Smooth muscle cell (in vitro differentiated cells): ENCODE measurements around the gene FETUB. TPM values are rescaled to one million over a fixed set of nuclear protein-coding genes. Genes with fewer than 3 reads are reported as not detected.

Experiments used
- DNase-seq: peaks from one replicate; lab custom pipeline; 2025; ENCODE audit not compliant: unreplicated experiment; lab: John Stamatoyannopoulos, UW
- H2AFZ ChIP-seq: fragments of 200-600 bp; sonication (generic); 2 replicates; pipeline ENCODE4 v1.6.0; 2016; ENCODE audit warnings: antibody characterized with exemption, low read depth, mild to moderate bottlenecking
- H3F3A ChIP-seq: fragments of 200-600 bp; sonication (generic); 2 replicates; pipeline ENCODE4 v1.6.0; 2017; ENCODE audit warnings: antibody characterized with exemption, low read depth
- H3K27ac ChIP-seq: fragments of 200-600 bp; sonication (generic); 2 replicates; pipeline ENCODE4 v1.5.1; 2016; ENCODE audit warnings: low read depth, mild to moderate bottlenecking
- H3K27me3 ChIP-seq: fragments of 200-600 bp; sonication (generic); 2 replicates; pipeline ENCODE4 v1.6.1; 2016; ENCODE audit warnings: low read depth, mild to moderate bottlenecking
- H3K36me3 ChIP-seq: fragments of 200-600 bp; sonication (generic); 2 replicates; pipeline ENCODE4 v1.5.1; 2016; ENCODE audit warnings: low read depth
- H3K4me1 ChIP-seq: fragments of 200-600 bp; sonication (generic); 2 replicates; pipeline ENCODE4 v1.5.1; 2016; ENCODE audit warnings: low read depth
- H3K4me2 ChIP-seq: fragments of 200-600 bp; sonication (generic); 2 replicates; pipeline ENCODE4 v1.6.0; 2016; ENCODE audit warnings: mild to moderate bottlenecking
- H3K4me3 ChIP-seq: fragments of 200-600 bp; sonication (generic); 2 replicates; pipeline ENCODE4 v1.5.1; 2016; ENCODE audit warnings: mild to moderate bottlenecking
- H3K79me2 ChIP-seq: fragments of 200-600 bp; sonication (generic); 2 replicates; pipeline ENCODE4 v1.6.0; 2016; ENCODE audit warnings: low read depth, mild to moderate bottlenecking
- H3K9ac ChIP-seq: fragments of 200-600 bp; sonication (generic); 2 replicates; pipeline ENCODE4 v1.6.0; 2016; ENCODE audit warnings: low read depth
- H3K9me3 ChIP-seq: fragments of 200-600 bp; sonication (generic); replicated peaks from 2 replicates; pipeline ENCODE4 v1.5.1; 2016; ENCODE audit warnings: low read depth
- H4K20me1 ChIP-seq: fragments of 200-600 bp; sonication (generic); 2 replicates; pipeline ENCODE4 v1.6.0; 2016; ENCODE audit warnings: low read depth
- CTCF ChIP-seq: fragments of 200-600 bp; sonication (generic); IDR thresholded peaks from 2 replicates; pipeline ENCODE4 v1.5.1; 2017; ENCODE audit warnings: borderline replicate concordance, mild to moderate bottlenecking, antibody characterized with exemption; ENCODE audit not compliant: insufficient read depth, poor library complexity, severe bottlenecking
- WGBS: methylation state at CpG from one replicate; pipeline ENCODE4 v1.1.7; 2016; ENCODE audit warnings: low lambda C conversion rate; 5-methylcytosine and 5-hydroxymethylcytosine counted together
- polyA plus RNA-seq: library from polyadenylated mRNA; unstranded; fragments of >200 nt; fragmentation: Nextera tagmentation; extraction: Ambion mirVana; gene quantifications from 2 replicates; pipeline ENCODE4 v1.2.1, GENCODE V29; 2016
- total RNA-seq: library from RNA; depleted of rRNA; stranded (reverse); fragments of >200 nt; gene quantifications from 2 replicates; pipeline ENCODE4 v1.2.3, GENCODE V29; 2014

Gene FETUB
- total and polyA plus RNA-seq, 2 experiments from 2014 or later, result 1.9 TPM; not detected in 1

GRCh38 chr3:186614597-186615483, 25.4 kb upstream of the FETUB start:
- Histone ChIP-seq H3K36me3 (no peaks in the 10 kb centered on the region), H3K27me3 (peaks cover 15% of the 10 kb centered on the region), H3F3A (no peaks in the 10 kb centered on the region), H3K4me1 (no peaks in the 10 kb centered on the region), H4K20me1 (no peaks in the 10 kb centered on the region), H3K9me3 (no peaks in the 10 kb centered on the region), H3K4me2 (no peak overlapping the region), H3K4me3 (no peak overlapping the region), H3K79me2 (no peaks in the 10 kb centered on the region), H3K27ac (no peak overlapping the region), H3K9ac (no peak overlapping the region), H2AFZ (no peak overlapping the region)
- TF ChIP-seq CTCF, result peak; percentile 96
- 36% methylated on average over 16 of the region's 16 CpGs for WGBS
- DNase-seq, result peak; percentile 16

GRCh38 chr3:186616299-186616617, 23.9 kb upstream of the FETUB start:
- 94% methylated on average over 8 of the region's 8 CpGs for WGBS
- H3K79me2 ChIP-seq, result no peaks in the 10 kb centered on the region
- peaks cover 15% of the 10 kb centered on the region for H3K27me3 ChIP-seq
- H4K20me1 ChIP-seq, result no peaks in the 10 kb centered on the region
- no peak for DNase-seq
- no peak overlapping the region for H3K4me2 ChIP-seq
- no peak for TF ChIP-seq CTCF
- no peak overlapping the region for H2AFZ ChIP-seq
- H3K27ac ChIP-seq, result no peak overlapping the region
- H3K4me1 ChIP-seq, result no peaks in the 10 kb centered on the region
- no peak overlapping the region for H3K4me3 ChIP-seq
- H3K9me3 ChIP-seq, result no peaks in the 10 kb centered on the region
- no peak overlapping the region for H3K9ac ChIP-seq
- H3K36me3 ChIP-seq, result no peaks in the 10 kb centered on the region
- H3F3A ChIP-seq, result no peaks in the 10 kb centered on the region

- no peak overlapping the region for H3K27ac ChIP-seq
Observed at GRCh38 chr3:186617036-186617946, 22.9 kb upstream of the FETUB start.

More at GRCh38 chr3:186617036-186617946, 22.9 kb upstream of the FETUB start:
- DNase-seq, result peak; percentile 48
- no peaks in the 10 kb centered on the region for H3F3A ChIP-seq
- peak; percentile 93 for TF ChIP-seq CTCF
- 31% methylated on average over 31 of the region's 31 CpGs for WGBS
- H2AFZ ChIP-seq, result peak overlapping the region; percentile 2
- no peak overlapping the region for H3K9ac ChIP-seq
- no peaks in the 10 kb centered on the region for H3K36me3 ChIP-seq
- peak overlapping the region; percentile 56 for H3K4me2 ChIP-seq
- no peaks in the 10 kb centered on the region for H3K4me1 ChIP-seq
- no peaks in the 10 kb centered on the region for H4K20me1 ChIP-seq
- no peak overlapping the region for H3K4me3 ChIP-seq
- no peaks in the 10 kb centered on the region for H3K9me3 ChIP-seq
- peaks cover 8% of the 10 kb centered on the region for H3K27me3 ChIP-seq
- no peaks in the 10 kb centered on the region for H3K79me2 ChIP-seq
